Medulla oblongata (tissue), 1 donor: Measurements from ENCODE around the gene SIGLEC12.
A peak's percentile ranks its signal among the peaks of the same experiment; 100 is the strongest.

ENCODE experiments used
- DNase-seq: peaks from one replicate; pipeline ENCODE4 v3.0.0-alpha.2; 2015; ENCODE audit errors: extremely low spot score

SIGLEC12 gene

GRCh38 chr19:51501594-51502263 lies at the start of gene SIGLEC12:
TSS of gene SIGLEC12 (minus strand) at chr19:51501800. CDS start at chr19:51501733, 67 bp downstream.
- peak; percentile 59 for DNase-seq

- DNase-seq = no peak
Observed at GRCh38 chr19:51550848-51551672, 49.5 kb upstream of the SIGLEC12 start.

GRCh38 chr19:51549533-51550324 lies 48.1 kb upstream of the SIGLEC12 start:
- no peak for DNase-seq

DNA sequence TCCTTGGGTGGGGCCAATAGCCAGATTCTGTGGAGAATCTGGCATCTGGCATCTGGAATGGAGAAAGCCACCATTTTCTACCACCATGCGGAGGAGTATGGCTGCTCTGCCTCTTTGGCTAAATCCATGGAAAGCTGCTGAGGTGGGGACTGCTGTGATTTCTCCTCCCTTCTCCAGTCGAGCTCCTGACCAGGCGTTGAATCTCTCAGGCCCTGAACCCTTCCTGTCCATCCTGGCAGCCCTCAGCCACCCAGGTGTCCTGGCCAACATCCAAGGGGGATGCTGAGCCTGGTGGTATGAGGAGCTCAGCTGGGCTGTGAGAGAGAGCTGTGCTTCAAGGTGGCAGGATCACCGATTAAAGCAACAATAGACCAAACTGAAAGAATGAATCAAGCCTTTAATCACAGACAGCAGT lies 47.3 kb upstream of the SIGLEC12 start:
- no peak for DNase-seq

GRCh38 chr19:51548213-51548651 lies 46.6 kb upstream of the SIGLEC12 start:
- DNase-seq = no peak

GRCh38 chr19:51547397-51548212 lies 46.0 kb upstream of the SIGLEC12 start:
- DNase-seq = no peak

- DNase-seq = no peak
Observed at GRCh38 chr19:51546650-51547396, 45.2 kb upstream of the SIGLEC12 start.

- no peak for DNase-seq
Observed at GRCh38 chr19:51546107-51546649, 44.6 kb upstream of the SIGLEC12 start.

- DNase-seq = no peak
Observed at GRCh38 chr19:51544038-51544437, 42.4 kb upstream of the SIGLEC12 start.

- no peak for DNase-seq
Observed at GRCh38 chr19:51542699-51543098, 41.1 kb upstream of the SIGLEC12 start.

- no peak for DNase-seq
Observed at GRCh38 chr19:51541458-51542357, 40.1 kb upstream of the SIGLEC12 start.

DNA sequence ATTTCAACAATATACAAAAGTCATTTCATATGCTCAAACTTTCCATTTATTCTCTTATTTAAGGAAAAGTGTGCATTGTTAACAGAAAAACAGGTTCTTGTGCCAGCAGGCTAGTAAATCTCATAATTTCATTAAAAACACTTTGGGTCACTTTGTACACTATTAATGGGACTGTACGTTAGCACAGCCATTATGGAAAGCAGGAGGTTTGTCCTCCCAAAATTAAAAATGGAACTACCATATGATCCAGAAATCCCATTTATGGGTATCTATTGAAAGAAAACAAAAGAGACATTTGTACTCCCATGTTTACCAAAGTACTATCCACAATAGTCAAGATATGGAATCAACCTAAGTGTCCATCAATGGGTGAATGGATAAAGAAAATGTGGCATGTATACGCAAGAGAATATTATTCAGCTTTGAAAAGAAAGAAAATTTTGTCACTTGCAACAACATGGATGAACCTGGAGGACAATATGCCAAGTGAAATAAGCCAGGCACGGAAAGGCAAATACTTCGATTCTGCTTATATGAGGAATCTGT lies 38.3 kb upstream of the SIGLEC12 start:
- no peak for DNase-seq

DNA sequence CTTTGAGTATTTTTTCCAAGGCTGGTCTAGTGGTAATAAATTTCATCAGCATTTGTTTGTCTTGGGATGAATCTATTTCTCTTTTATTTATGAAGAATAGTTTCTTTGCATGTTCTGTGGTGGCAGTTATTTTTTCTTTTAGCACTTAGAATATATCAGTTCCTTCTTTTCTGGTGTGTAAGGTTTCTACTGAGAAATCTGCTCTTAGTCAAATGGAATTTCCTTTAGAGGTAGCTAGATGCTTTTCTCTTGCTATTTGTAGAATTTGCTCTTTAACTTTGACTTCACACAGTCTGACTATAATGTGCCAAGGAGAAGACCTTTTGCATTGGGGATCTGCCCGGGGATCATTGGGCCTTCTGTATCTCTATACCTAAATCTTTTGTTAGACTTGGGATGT lies 33.9 kb upstream of the SIGLEC12 start:
- no peak for DNase-seq

DNA sequence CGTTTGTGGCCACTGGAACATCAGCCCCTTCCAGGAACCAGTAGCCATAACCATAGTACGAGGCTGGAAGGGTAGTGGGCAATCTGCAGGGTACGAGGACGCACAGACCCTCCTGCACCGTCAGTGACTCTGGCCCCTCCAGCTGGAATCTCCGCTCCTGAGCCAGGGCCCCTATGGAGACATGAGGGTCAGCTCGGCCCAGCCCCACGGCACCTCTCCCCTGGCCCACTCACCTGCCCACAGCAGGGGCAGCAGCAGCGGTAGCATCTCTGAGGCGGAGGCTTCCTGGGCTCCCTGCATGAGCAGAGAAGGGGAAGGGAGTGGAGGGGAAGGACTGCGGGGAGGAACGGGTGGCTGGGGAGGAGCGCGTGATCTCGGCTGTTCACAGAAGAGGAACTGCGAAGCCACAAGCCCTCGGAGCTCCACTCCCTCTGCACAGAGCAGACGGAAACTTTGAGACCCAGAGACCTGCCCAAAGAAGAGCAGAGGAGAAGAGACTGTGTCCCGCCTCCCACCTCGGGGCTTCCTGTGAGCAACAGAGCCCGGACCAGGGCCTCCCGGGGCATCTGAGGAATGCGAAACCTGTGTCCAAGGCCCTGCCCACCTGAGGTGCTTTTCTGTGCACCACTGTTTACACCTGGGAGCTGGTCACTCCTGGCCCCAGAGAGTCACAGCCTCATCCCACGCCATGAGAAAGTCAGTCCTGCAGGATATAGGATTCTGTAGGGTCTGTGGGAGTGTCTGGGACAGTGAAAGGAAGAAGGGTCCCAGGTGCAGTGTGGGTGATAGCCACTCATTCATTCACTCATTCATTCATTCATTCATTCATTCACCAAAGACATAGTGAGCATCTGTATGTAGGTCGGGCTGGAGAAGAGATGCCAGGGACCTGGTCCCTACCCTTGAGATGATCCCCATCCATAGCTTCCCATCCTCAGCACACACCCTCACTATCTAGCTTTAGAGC lies 30.0 kb upstream of the SIGLEC12 start, which contains the start of gene SIGLEC6:
SIGLEC6 (minus strand) TSS at position 322 of the 967 bp plus-strand sequence; CDS start at position 300, 22 bp downstream.
- peak; percentile 75 for DNase-seq

GRCh38 chr19:51530616-51531015 lies 29.0 kb upstream of the SIGLEC12 start:
- DNase-seq = no peak

DNA sequence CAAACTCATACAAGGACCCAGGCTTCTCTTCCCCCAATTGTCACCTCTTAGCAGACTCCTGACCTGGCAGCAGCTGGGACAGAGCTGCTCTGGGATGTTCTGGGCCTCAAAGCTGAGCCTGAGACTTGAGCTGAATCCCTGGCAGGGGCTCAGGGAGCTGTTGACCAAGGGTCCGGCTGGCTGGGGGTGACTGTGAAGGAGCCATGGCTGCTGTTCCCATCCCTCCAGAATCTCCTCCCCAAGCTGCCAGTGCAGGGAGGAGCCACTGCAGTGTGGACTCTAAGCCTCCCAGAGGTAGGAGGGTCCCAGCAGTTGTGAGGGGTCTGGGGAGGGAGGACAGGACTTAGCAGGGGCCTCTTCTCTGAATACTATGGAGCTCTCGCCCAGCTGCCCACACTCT lies 27.7 kb upstream of the SIGLEC12 start:
- DNase-seq = no peak

GRCh38 chr19:51525651-51526050 lies 24.1 kb upstream of the SIGLEC12 start:
- no peak for DNase-seq
